Keratinocyte (primary cell): ENCODE results near the gene ZCWPW2. TPM values are rescaled to one million over a fixed set of nuclear protein-coding genes. Genes with fewer than 3 reads are reported as not detected.

ENCODE experiments used
- DNase-seq: peaks from one replicate; pipeline ENCODE4 v3.0.0-alpha.2; 2011; ENCODE audit warnings: low read depth, missing footprints, low spot score
- FAIRE-seq: peaks from 2 replicates; lab custom pipeline; 2011; peaks lifted over from hg19 to GRCh38; lab: Jason Lieb, UNC
- H2AFZ ChIP-seq: 2 replicates; pipeline ENCODE4 v1.6.0; 2012; ENCODE audit warnings: low read length, control low read depth, inconsistent platforms; ENCODE audit not compliant: control insufficient read depth
- H3K27ac ChIP-seq: 2 replicates; pipeline ENCODE4 v1.5.1; 2011; ENCODE audit warnings: low read length; ENCODE audit not compliant: control insufficient read depth, insufficient read depth
- H3K27me3 ChIP-seq: 3 replicates; pipeline ENCODE4 v1.6.0; 2011; ENCODE audit warnings: low read length; ENCODE audit not compliant: control insufficient read depth, insufficient read depth; ENCODE audit errors: extremely low read depth
- H3K36me3 ChIP-seq, 2 experiments: 2 replicates in 1 of 2; 3 replicates in 1 of 2; pipeline ENCODE4 v1.5.1; 2011; ENCODE audit warnings: low read length in 2 of 2, mild to moderate bottlenecking in 1 of 2; ENCODE audit not compliant: control insufficient read depth in 2 of 2, insufficient read depth in 2 of 2; ENCODE audit errors: extremely low read depth in 1 of 2
- H3K4me1 ChIP-seq: 3 replicates; pipeline ENCODE4 v1.5.1; 2011; ENCODE audit warnings: low read length; ENCODE audit not compliant: control insufficient read depth, insufficient read depth; ENCODE audit errors: extremely low read depth
- H3K4me2 ChIP-seq: 3 replicates; pipeline ENCODE4 v1.6.0; 2011; ENCODE audit warnings: low read depth, low read length; ENCODE audit not compliant: control insufficient read depth, insufficient read depth; ENCODE audit errors: extremely low read depth
- H3K4me3 ChIP-seq, 3 experiments: fragments of 200-600 bp in 1 of 3; sonication (generic) in 1 of 3; 2 replicates in 2 of 3; 3 replicates in 1 of 3; pipeline ENCODE4 v1.5.1; 2011 to 2016; ENCODE audit warnings: low read length in 3 of 3, mild to moderate bottlenecking in 3 of 3, control low read depth in 2 of 3, inconsistent platforms in 1 of 3, low read depth in 1 of 3, mixed read lengths in 1 of 3, mixed run types in 1 of 3, moderate library complexity in 1 of 3; ENCODE audit not compliant: control insufficient read depth in 2 of 3, insufficient read depth in 2 of 3; ENCODE audit errors: extremely low read depth in 1 of 3
- H3K79me2 ChIP-seq: 2 replicates; pipeline ENCODE4 v1.6.0; 2012; ENCODE audit warnings: low read length; ENCODE audit not compliant: control insufficient read depth, insufficient read depth
- H3K9ac ChIP-seq: 3 replicates; pipeline ENCODE4 v1.6.0; 2011; ENCODE audit warnings: low read length; ENCODE audit not compliant: control insufficient read depth, insufficient read depth; ENCODE audit errors: extremely low read depth
- H3K9me1 ChIP-seq: 3 replicates; pipeline ENCODE4 v1.6.0; 2011; ENCODE audit warnings: low read length; ENCODE audit not compliant: control insufficient read depth, insufficient read depth; ENCODE audit errors: extremely low read depth
- H3K9me3 ChIP-seq: 2 replicates; pipeline ENCODE4 v1.5.1; 2012; ENCODE audit warnings: low read depth, low read length; ENCODE audit not compliant: control insufficient read depth
- H4K20me1 ChIP-seq: 3 replicates; pipeline ENCODE4 v1.6.0; 2011; ENCODE audit warnings: low read length; ENCODE audit not compliant: control insufficient read depth, insufficient read depth; ENCODE audit errors: extremely low read depth
- CTCF ChIP-seq, 3 experiments: IDR thresholded peaks in 1 of 3; conservative IDR thresholded peaks in 1 of 3; optimal IDR thresholded peaks in 1 of 3; 2 replicates in 2 of 3; 3 replicates in 1 of 3; pipeline versions ENCODE3 to v1.5.1; 2011; ENCODE audit warnings: low read length in 3 of 3, mild to moderate bottlenecking in 3 of 3, moderate library complexity in 2 of 3, control low read depth in 1 of 3, inconsistent platforms in 1 of 3; ENCODE audit not compliant: insufficient read depth in 2 of 3; ENCODE audit errors: extremely low read depth in 1 of 3
- EZH2 ChIP-seq: IDR thresholded peaks from one replicate; pipeline ENCODE4 v1.6.1; 2012; ENCODE audit warnings: inconsistent platforms, mild to moderate bottlenecking, low read length, moderate library complexity
- dilution Hi-C: fragments of 300-500 bp; cut with MboI; formaldehyde crosslinking; loops from one replicate; pipeline ENCODE4 v1.7.0; 2020; ENCODE audit warnings: low sequenced_read_pairs; ENCODE audit not compliant: extremely low pct_ligation_motif_present
- polyA plus RNA-seq, 5 experiments: library from polyadenylated mRNA; depleted of rRNA in 3 of 5; stranded (reverse) in 3 of 5; stranded (forward) in 1 of 5; unstranded in 1 of 5; fragments of >200 nt; gene quantifications; 1 replicate in 1 of 5; 2 replicates in 3 of 5; 3 replicates in 1 of 5; pipeline versions ENCODE4 v1.2.1 to v1.2.3, GENCODE V29; 2011 to 2012; ENCODE audit warnings: missing spikeins in 2 of 5, low read depth in 1 of 5, low replicate concordance in 1 of 5

The ZCWPW2 gene
- polyA plus RNA-seq, 1 donor (not counting 4 experiments of a cell fraction or from before 2014, with no cell fraction given), result 0.58 TPM

- H3K4me3 ChIP-seq, result no peak overlapping the region
- no peaks in the 10 kb centered on the region for H3K79me2 ChIP-seq
- H3K36me3 ChIP-seq, result peaks cover 6 to 13% of the 10 kb centered on the region in 2 experiments
- TF ChIP-seq EZH2 (no peak), CTCF (optimal IDR thresholded peaks at IDR 0.05 in 1 of 3, IDR thresholded peaks at IDR 0.05 in 1 of 3, conservative IDR thresholded peaks at IDR 0.05 in 1 of 3; ENCODE audit: extremely low read depth in 1 of 3, insufficient read depth in 2 of 3, low read length in 3 of 3) (no peak)
- H4K20me1 ChIP-seq, result no peaks in the 10 kb centered on the region
- dilution Hi-C loops, result no loop called here
- H3K9ac ChIP-seq, result no peak overlapping the region
- H3K27me3 ChIP-seq, result no peaks in the 10 kb centered on the region
- no peaks in the 10 kb centered on the region for H3K4me1 ChIP-seq
- FAIRE-seq (no peak), DNase-seq (no peak)
- no peak overlapping the region for H3K27ac ChIP-seq
- no peak overlapping the region for H2AFZ ChIP-seq
- no peak overlapping the region for H3K4me2 ChIP-seq
- no peaks in the 10 kb centered on the region for H3K9me3 ChIP-seq
- no peaks in the 10 kb centered on the region for H3K9me1 ChIP-seq
These were observed 14.0 kb upstream of the ZCWPW2 start for GRCh38 chr3:28334552-28334951.

DNA sequence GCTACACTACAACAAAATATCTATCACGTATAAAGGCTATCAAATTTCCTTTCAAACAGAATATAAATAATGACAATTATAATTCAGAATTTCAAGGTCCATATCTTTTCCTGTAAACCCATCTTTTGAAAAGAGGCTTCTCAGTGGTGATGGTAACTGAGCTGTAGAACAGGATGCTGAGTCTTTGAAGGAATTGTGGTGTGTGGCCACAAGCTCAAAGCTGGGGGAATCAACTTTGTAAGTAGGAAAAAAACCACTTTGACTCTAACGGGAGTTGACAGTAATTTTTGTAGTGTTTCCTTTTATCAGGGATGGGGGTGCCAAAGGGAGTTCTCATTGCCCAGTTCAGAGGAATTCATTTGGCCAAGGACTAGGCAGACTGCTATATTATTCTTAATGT, 13.3 kb upstream of the ZCWPW2 start:
- Histone ChIP-seq H3K4me3 (no peak overlapping the region), H3K4me2 (no peak overlapping the region), H3K79me2 (peaks cover 2% of the 10 kb centered on the region), H3K36me3 (peaks cover 6 to 13% of the 10 kb centered on the region in 2 experiments), H4K20me1 (no peaks in the 10 kb centered on the region), H2AFZ (no peak overlapping the region), H3K27ac (no peak overlapping the region), H3K9me1 (no peaks in the 10 kb centered on the region), H3K9me3 (no peaks in the 10 kb centered on the region), H3K9ac (no peak overlapping the region), H3K4me1 (no peaks in the 10 kb centered on the region), H3K27me3 (no peaks in the 10 kb centered on the region)
- dilution Hi-C loops, result no loop called here
- no peak for DNase-seq
- no peak for TF ChIP-seq CTCF (optimal IDR thresholded peaks at IDR 0.05 in 1 of 3, IDR thresholded peaks at IDR 0.05 in 1 of 3, conservative IDR thresholded peaks at IDR 0.05 in 1 of 3; ENCODE audit: extremely low read depth in 1 of 3, insufficient read depth in 2 of 3, low read length in 3 of 3)
- TF ChIP-seq EZH2, result no peak
- FAIRE-seq, result no peak
